Ascending aorta (tissue), 2 donors: Measurements from ENCODE around the gene TRIM33. TPM values are rescaled to one million over a fixed set of nuclear protein-coding genes. Genes with fewer than 3 reads are reported as not detected.
"Not testable (repeated sequence)": the region's sequence is repeated elsewhere in the genome, so short reads cannot be mapped to it uniquely, and the experiment has no call there.

ENCODE experiments used
- DNase-seq, 2 donors: peaks; one replicate each; pipeline ENCODE4 v3.0.0-alpha.2; 2019; ENCODE audit warnings: low spot score in 2 of 2
- H3K27ac ChIP-seq, 2 donors: fragments of 200-600 bp; sonication (generic); one replicate each; pipeline ENCODE4 v1.5.1; 2016 to 2017; ENCODE audit warnings: mild to moderate bottlenecking in 1 of 2
- H3K27me3 ChIP-seq: fragments of 200-600 bp; sonication (generic); one replicate; pipeline ENCODE4 v1.5.1; 2017
- H3K36me3 ChIP-seq, 2 donors: fragments of 200-600 bp; sonication (generic); one replicate each; pipeline ENCODE4 v1.5.1; 2016
- H3K4me1 ChIP-seq, 2 donors: fragments of 200-600 bp; sonication (generic); one replicate each; pipeline ENCODE4 v1.5.1; 2016 to 2017; ENCODE audit warnings: mild to moderate bottlenecking in 1 of 2
- H3K4me3 ChIP-seq, 2 donors: fragments of 200-600 bp; sonication (generic); one replicate each; pipeline ENCODE4 v1.5.1; 2016 to 2017; ENCODE audit warnings: mild to moderate bottlenecking in 1 of 2
- H3K9me3 ChIP-seq, 2 donors: fragments of 200-600 bp; sonication (generic); one replicate each; pipeline ENCODE4 v1.5.1; 2016
- CTCF ChIP-seq, 3 experiments: fragments of 200-600 bp in 2 of 3; fragments of 450-650 bp in 1 of 3; sonication (generic) in 2 of 3; IDR thresholded peaks; one replicate each; pipeline ENCODE4 v1.5.1; 2016 to 2019; ENCODE audit warnings: antibody characterized with exemption in 3 of 3, mild to moderate bottlenecking in 1 of 3, moderate library complexity in 1 of 3
- intact Hi-C: fragments of 100-400 bp; cut with DNase I; formaldehyde crosslinking; loops from one replicate; pipeline ENCODE4 v1.15.1; 2023
- total RNA-seq: library from RNA; depleted of rRNA; stranded (reverse); fragments of >200 nt; gene quantifications from one replicate; pipeline ENCODE4 v1.1.0, GENCODE V29; 2016

Gene TRIM33
- total RNA-seq, 1 donor from 2014 or later, result 42.5 TPM

DNA sequence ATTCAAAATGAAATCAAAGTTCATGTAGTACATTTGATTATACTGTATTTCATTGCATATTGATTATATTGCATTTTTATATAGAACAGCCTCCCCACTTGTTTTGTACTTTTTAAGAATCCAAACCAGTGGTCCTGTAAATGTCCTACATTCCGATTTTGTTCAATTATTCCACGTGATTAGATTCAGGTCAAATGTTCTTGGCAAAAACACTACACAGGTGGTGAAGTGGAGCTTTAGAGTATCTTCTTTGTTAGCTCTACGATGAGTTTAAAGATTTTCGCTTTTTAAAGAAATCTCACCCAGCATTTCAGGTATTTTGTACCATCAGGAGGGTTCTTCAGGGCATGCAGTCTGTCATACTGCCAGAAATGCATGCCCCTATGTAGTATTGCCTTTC lies 120.6 kb downstream of the TRIM33 start:
- TF ChIP-seq CTCF (IDR thresholded peaks at IDR 0.05), result no peak
- intact Hi-C loops, result no loop called here
- H3K4me3 ChIP-seq, result no peak overlapping the region

DNA sequence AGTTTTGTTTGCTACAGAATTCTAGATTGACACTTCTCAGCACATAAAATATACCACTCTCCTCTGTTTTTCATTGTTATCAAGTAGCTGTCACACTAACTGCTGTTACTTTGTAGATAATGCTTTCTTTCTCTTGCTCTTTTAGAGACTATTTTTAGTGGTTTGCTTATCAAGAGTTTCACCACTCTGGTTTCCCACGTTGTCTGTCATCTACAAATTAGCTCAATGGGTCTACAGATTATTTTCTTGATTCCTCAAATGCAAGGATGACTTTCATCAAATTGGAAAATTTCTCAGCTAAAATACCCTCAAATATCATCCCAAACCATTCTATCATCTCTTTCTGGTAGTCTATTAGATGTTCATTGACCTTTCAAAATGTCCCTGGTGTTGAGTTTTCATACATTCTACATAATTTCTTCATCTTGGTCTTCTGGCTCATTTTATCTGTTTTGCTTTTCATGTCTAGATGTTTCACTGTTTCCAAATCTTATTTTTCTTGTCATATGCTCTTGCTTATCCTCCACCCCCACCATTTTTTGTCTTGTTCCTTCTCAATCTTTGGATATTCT lies 122.5 kb downstream of the TRIM33 start:
- no peak for DNase-seq
- Histone ChIP-seq H3K27me3 (no peaks in the 10 kb centered on the region), H3K36me3 (no peaks in the 10 kb centered on the region), H3K27ac (no peak overlapping the region), H3K4me3 (no peak overlapping the region), H3K9me3 (peaks cover 0 to 25% of the 10 kb centered on the region in 2 donors), H3K4me1 (no peaks in the 10 kb centered on the region)
- no peak for TF ChIP-seq CTCF (IDR thresholded peaks at IDR 0.05)
- intact Hi-C loops, result no loop called here

More for the DNA sequence above, 120.6 kb downstream of the TRIM33 start:
- H3K4me1 ChIP-seq, result no peaks in the 10 kb centered on the region
- H3K36me3 ChIP-seq, result no peaks in the 10 kb centered on the region
- DNase-seq, result no peak
- H3K27ac ChIP-seq, result no peak overlapping the region
- H3K9me3 ChIP-seq, result peaks cover 0 to 8% of the 10 kb centered on the region in 2 donors
- H3K27me3 ChIP-seq, result no peaks in the 10 kb centered on the region

DNA sequence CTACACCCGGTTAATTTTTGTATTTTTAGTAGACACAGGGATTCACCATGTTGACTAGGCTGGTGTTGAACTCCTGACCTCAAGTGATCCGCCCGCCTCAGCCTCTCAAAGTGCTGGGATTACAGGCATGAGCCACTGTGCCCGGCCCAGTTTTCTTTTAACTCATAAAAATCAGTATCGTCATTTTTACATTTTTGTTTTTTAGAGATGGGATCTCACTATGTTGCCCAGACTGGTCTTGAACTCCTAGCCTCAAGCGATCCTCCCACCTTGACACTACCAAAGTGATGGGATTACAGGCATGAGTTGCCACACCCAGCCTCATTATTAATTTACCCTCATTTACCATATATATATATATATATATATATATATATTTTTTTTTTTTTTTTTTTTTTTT lies 123.4 kb downstream of the TRIM33 start:
- H3K27ac ChIP-seq, H3K4me3 ChIP-seq, H3K36me3 ChIP-seq, DNase-seq, H3K27me3 ChIP-seq, intact Hi-C loops, H3K4me1 ChIP-seq: not testable (repeated sequence)
- peaks cover 0 to 28% of the 10 kb centered on the region in 2 donors for H3K9me3 ChIP-seq

DNA sequence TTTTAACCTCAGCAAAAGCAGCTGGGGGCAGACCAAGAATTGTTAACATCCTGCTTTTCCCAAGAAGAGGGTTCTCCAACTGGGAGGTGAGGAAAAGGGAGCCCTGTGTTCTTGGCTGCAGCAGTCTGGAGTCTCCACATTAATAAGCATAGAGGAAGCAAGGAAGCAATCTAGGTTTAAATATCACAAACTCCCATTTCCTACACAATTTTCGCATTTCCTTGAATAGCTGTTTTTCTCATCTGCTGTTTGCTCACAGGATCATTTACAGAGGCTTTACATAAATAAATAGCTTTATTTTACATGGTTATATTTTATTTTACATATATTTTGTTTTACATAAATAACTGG lies 124.0 kb downstream of the TRIM33 start:
- no peak for DNase-seq
- H3K36me3 ChIP-seq, result no peaks in the 10 kb centered on the region
- H3K27me3 ChIP-seq, result no peaks in the 10 kb centered on the region
- H3K27ac ChIP-seq, result no peak overlapping the region
- TF ChIP-seq CTCF (IDR thresholded peaks at IDR 0.05), result no peak
- no peaks in the 10 kb centered on the region for H3K4me1 ChIP-seq
- H3K4me3 ChIP-seq, result no peak overlapping the region
- intact Hi-C loops, result no loop called here
- peaks cover 0 to 28% of the 10 kb centered on the region in 2 donors for H3K9me3 ChIP-seq

DNA sequence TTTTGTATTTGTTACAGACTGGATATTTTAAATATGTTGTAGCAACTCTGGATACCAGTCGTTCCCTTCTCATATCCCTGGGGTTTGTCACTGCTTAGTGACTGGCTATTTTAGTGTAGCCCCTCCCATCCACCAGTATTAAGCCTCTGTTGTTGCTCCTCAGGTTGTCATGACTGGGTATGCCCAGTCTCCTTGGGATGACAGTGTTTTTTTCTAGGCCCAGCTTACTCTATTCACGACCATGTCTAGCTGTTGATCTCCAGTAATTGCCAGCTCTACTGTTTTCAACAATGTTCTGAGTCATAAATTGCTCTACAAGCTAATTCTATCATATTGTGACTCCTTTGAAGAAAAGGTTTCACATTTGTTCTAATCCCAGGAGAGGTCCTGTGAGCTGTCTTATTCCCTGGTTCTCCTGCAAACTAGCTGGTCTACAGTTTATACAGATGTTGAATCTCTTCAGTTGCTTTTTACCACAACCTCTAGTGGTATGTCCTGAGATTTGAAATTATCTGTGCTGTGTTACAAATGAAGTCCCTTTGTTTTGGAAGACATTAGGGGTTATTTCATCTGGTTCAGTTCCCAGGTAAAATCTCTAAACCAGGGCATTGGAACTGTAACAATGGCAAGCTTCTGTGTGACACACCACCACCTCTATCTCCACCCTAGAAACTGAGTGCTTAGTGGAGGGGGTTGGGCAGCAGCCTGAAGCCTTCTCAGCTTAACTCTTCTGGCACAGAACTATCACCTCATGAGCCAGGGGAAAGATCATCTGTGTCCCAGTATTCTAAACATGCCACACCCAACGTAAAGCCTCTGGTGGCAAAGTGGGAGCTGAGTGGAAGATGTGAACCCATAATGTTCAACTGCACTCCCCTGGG lies 124.6 kb downstream of the TRIM33 start:
- Histone ChIP-seq H3K9me3 (peaks cover 0 to 28% of the 10 kb centered on the region in 2 donors), H3K27me3 (no peaks in the 10 kb centered on the region), H3K4me1 (no peaks in the 10 kb centered on the region), H3K27ac (no peak overlapping the region), H3K4me3 (no peak overlapping the region), H3K36me3 (no peaks in the 10 kb centered on the region)
- TF ChIP-seq CTCF (IDR thresholded peaks at IDR 0.05), result no peak
- intact Hi-C loops, result no loop called here
- DNase-seq, result no peak

- no peak for TF ChIP-seq CTCF (IDR thresholded peaks at IDR 0.05)
- Histone ChIP-seq H3K4me1 (no peaks in the 10 kb centered on the region), H3K4me3 (no peak overlapping the region), H3K27ac (no peak overlapping the region), H3K36me3 (no peaks in the 10 kb centered on the region), H3K9me3 (peaks cover 0 to 28% of the 10 kb centered on the region in 2 donors), H3K27me3 (no peaks in the 10 kb centered on the region)
- no peak for DNase-seq
- intact Hi-C loops, result no loop called here
Observed at GRCh38 chr1:114384922-114385321, 126.1 kb downstream of the TRIM33 start.
